ENCODE measurements around the gene AAK1. TPM values are rescaled to one million over a fixed set of nuclear protein-coding genes. Genes with fewer than 3 reads are reported as not detected.
A peak's percentile ranks its signal among the peaks of the same experiment; 100 is the strongest.
"Not testable (repeated sequence)": the region's sequence is repeated elsewhere in the genome, so short reads cannot be mapped to it uniquely, and the experiment has no call there.

Gene AAK1
- total and polyA plus RNA-seq, 3 experiments from 2014 or later = 71.7 to 114 (median 74.0) TPM

- CTCF ChIA-PET; POLR2A ChIA-PET; H3K9me3 ChIP-seq (ENCODE audit: low read length); DNase-seq; H3K27ac Mint-ChIP-seq; H3K36me3 Mint-ChIP-seq; H3K27me3 ChIP-seq (ENCODE audit: insufficient read depth, low read length, poor library complexity, severe bottlenecking); H3K27me3 Mint-ChIP-seq; H3K9me3 Mint-ChIP-seq; H3K27ac ChIP-seq (ENCODE audit: low read depth, low read length); H3K4me1 ChIP-seq (ENCODE audit: insufficient read depth, low read length); H3K36me3 ChIP-seq (ENCODE audit: insufficient read depth, low read length); H3K4me3 ChIP-seq (ENCODE audit: low read length); H3K4me1 Mint-ChIP-seq; H3K4me3 Mint-ChIP-seq: not testable (repeated sequence)
These were observed 199.9 kb downstream of the AAK1 start for GRCh38 chr2:69443673-69444072.

GRCh38 chr2:69439499-69439898 lies 204.0 kb downstream of the AAK1 start:
- peaks cover 29 to 43% (median 38%) of the 10 kb centered on the region in 3 donors for H3K4me1 Mint-ChIP-seq
- H3K4me3 ChIP-seq (ENCODE audit: low read length); POLR2A ChIA-PET; H3K9me3 ChIP-seq (ENCODE audit: low read length); H3K9me3 Mint-ChIP-seq; H3K27me3 ChIP-seq (ENCODE audit: insufficient read depth, low read length, poor library complexity, severe bottlenecking); H3K27me3 Mint-ChIP-seq; H3K36me3 ChIP-seq (ENCODE audit: insufficient read depth, low read length); H3K27ac ChIP-seq (ENCODE audit: low read depth, low read length): not testable (repeated sequence)
- H3K4me1 ChIP-seq (ENCODE audit: insufficient read depth, low read length) = peaks cover 23% of the 10 kb centered on the region
- H3K4me3 Mint-ChIP-seq = peak overlapping the region in 6 of 7 donors; percentile 30 to 83 (median 44)
- CTCF ChIA-PET = interaction anchor here (1.3 kb wide), 1 partner anchor 54 kb away, joined by 3 read pairs; no protein-coding TSS in a partner anchor
- peak overlapping the region; percentile 78 to 100 (median 98) for H3K27ac Mint-ChIP-seq
- peak in 2 of 5 donors; percentile 13 to 26 for DNase-seq
- H3K36me3 Mint-ChIP-seq = peaks cover 0 to 16% (median 7%) of the 10 kb centered on the region in 3 donors

GRCh38 chr2:69438580-69438979 lies 205.0 kb downstream of the AAK1 start:
- Mint-ChIP-seq H3K4me1 (peaks cover 33 to 49% (median 43%) of the 10 kb centered on the region in 3 donors), H3K36me3 (peaks cover 0 to 16% (median 7%) of the 10 kb centered on the region in 3 donors), H3K27me3 (no peaks in the 10 kb centered on the region), H3K9me3 (peaks cover 0 to 2% (median 0%) of the 10 kb centered on the region in 5 donors), H3K27ac (peak overlapping the region; percentile 96 to 100 (median 98)), H3K4me3 (peak overlapping the region in 5 of 7 donors; percentile 29 to 99 (median 95))
- DNase-seq = no peak
- H3K27ac ChIP-seq (ENCODE audit: low read depth, low read length) = no peak overlapping the region
- H3K4me1 ChIP-seq (ENCODE audit: insufficient read depth, low read length) = peaks cover 23% of the 10 kb centered on the region
- no peaks in the 10 kb centered on the region for H3K36me3 ChIP-seq (ENCODE audit: insufficient read depth, low read length)
- H3K9me3 ChIP-seq (ENCODE audit: low read length) = no peaks in the 10 kb centered on the region
- ChIA-PET POLR2A (no interaction called here), CTCF (no interaction called here)
- no peak overlapping the region for H3K4me3 ChIP-seq (ENCODE audit: low read length)
- no peaks in the 10 kb centered on the region for H3K27me3 ChIP-seq (ENCODE audit: insufficient read depth, low read length, poor library complexity, severe bottlenecking)

GRCh38 chr2:69437751-69438154 lies 205.8 kb downstream of the AAK1 start:
- DNase-seq = no peak
- peak overlapping the region; percentile 96 to 100 (median 98) for H3K27ac Mint-ChIP-seq

GRCh38 chr2:69436938-69437750 lies 206.4 kb downstream of the AAK1 start, which contains the start of gene NFU1:
NFU1 (minus strand) TSS chr2:69437435; CDS start chr2:69437422, 13 bp downstream.
- peaks cover 0 to 13% (median 7%) of the 10 kb centered on the region in 3 donors for H3K36me3 Mint-ChIP-seq
- H3K9me3 ChIP-seq (ENCODE audit: low read length) = no peaks in the 10 kb centered on the region
- no peaks in the 10 kb centered on the region for H3K27me3 ChIP-seq (ENCODE audit: insufficient read depth, low read length, poor library complexity, severe bottlenecking)
- peak within 1 kb of the TSS; percentile 91 for H3K27ac ChIP-seq (ENCODE audit: low read depth, low read length)
- peaks cover 33 to 55% (median 43%) of the 10 kb centered on the region in 3 donors for H3K4me1 Mint-ChIP-seq
- H3K27ac Mint-ChIP-seq = peak within 1 kb of the TSS; percentile 96 to 100 (median 98)
- H3K4me1 ChIP-seq (ENCODE audit: insufficient read depth, low read length) = peaks cover 23% of the 10 kb centered on the region
- H3K9me3 Mint-ChIP-seq = peaks cover 0 to 2% (median 0%) of the 10 kb centered on the region in 5 donors
- no peaks in the 10 kb centered on the region for H3K27me3 Mint-ChIP-seq
- no peaks in the 10 kb centered on the region for H3K36me3 ChIP-seq (ENCODE audit: insufficient read depth, low read length)
- POLR2A ChIA-PET = interaction anchor here (0.5 to 1.9 kb wide), 7 partner anchors 32 to 477 kb away, joined by 3 to 14 read pairs (median 5); partner anchors contain the start of genes AAK1 and GFPT1
- H3K4me3 Mint-ChIP-seq = peak within 1 kb of the TSS; percentile 92 to 99 (median 99)
- DNase-seq = peak; percentile 77 to 94 (median 91)
- CTCF ChIA-PET = interaction anchor here (0.6 to 1.9 kb wide), 20 partner anchors 9 to 865 kb away, joined by 3 to 11 read pairs (median 3); partner anchors contain the start of genes FAM136A and GFPT1
- H3K4me3 ChIP-seq (ENCODE audit: low read length) = peak within 1 kb of the TSS; percentile 73

More at GRCh38 chr2:69437751-69438154, 205.8 kb downstream of the AAK1 start:
- H3K4me1 Mint-ChIP-seq = peaks cover 33 to 51% (median 43%) of the 10 kb centered on the region in 3 donors
- peaks cover 0 to 2% (median 0%) of the 10 kb centered on the region in 5 donors for H3K9me3 Mint-ChIP-seq
- Histone ChIP-seq H3K36me3 (ENCODE audit: insufficient read depth, low read length) (no peaks in the 10 kb centered on the region), H3K4me3 (ENCODE audit: low read length) (peak overlapping the region; percentile 73), H3K4me1 (ENCODE audit: insufficient read depth, low read length) (peaks cover 23% of the 10 kb centered on the region), H3K9me3 (ENCODE audit: low read length) (no peaks in the 10 kb centered on the region), H3K27me3 (ENCODE audit: insufficient read depth, low read length, poor library complexity, severe bottlenecking) (no peaks in the 10 kb centered on the region), H3K27ac (ENCODE audit: low read depth, low read length) (peak overlapping the region; percentile 91)
- H3K27me3 Mint-ChIP-seq = no peaks in the 10 kb centered on the region
- H3K36me3 Mint-ChIP-seq = peaks cover 0 to 13% (median 7%) of the 10 kb centered on the region in 3 donors
- H3K4me3 Mint-ChIP-seq = peak overlapping the region; percentile 92 to 99 (median 99)
- POLR2A ChIA-PET = interaction anchor here (0.5 to 1.9 kb wide), 5 partner anchors 33 to 206 kb away, joined by 4 to 14 read pairs (median 6); partner anchors contain the start of genes AAK1 and GFPT1
- CTCF ChIA-PET = interaction anchor here (0.6 to 1.9 kb wide), 18 partner anchors 9 to 864 kb away, joined by 3 to 11 read pairs (median 4); partner anchors contain the start of genes FAM136A and GFPT1

- no peaks in the 10 kb centered on the region for H3K36me3 ChIP-seq (ENCODE audit: insufficient read depth, low read length)
- DNase-seq = no peak
- Mint-ChIP-seq H3K4me3 (peak overlapping the region; percentile 92 to 99 (median 99)), H3K27ac (peak overlapping the region; percentile 96 to 100 (median 98)), H3K36me3 (peaks cover 0 to 18% (median 7%) of the 10 kb centered on the region in 3 donors), H3K27me3 (no peaks in the 10 kb centered on the region), H3K9me3 (peaks cover 0 to 2% (median 0%) of the 10 kb centered on the region in 5 donors), H3K4me1 (peaks cover 37 to 59% (median 47%) of the 10 kb centered on the region in 3 donors)
- H3K4me3 ChIP-seq (ENCODE audit: low read length) = peak overlapping the region; percentile 73
- ChIA-PET POLR2A (interaction anchor here (0.8 to 1.9 kb wide), 4 partner anchors 47 to 478 kb away, joined by 3 to 14 read pairs (median 6); partner anchors contain the start of genes AAK1 and GFPT1), CTCF (interaction anchor here (1.0 to 1.9 kb wide), 11 partner anchors 8 to 866 kb away, joined by 3 to 11 read pairs (median 4); partner anchors contain the start of gene FAM136A)
- H3K4me1 ChIP-seq (ENCODE audit: insufficient read depth, low read length) = peaks cover 23% of the 10 kb centered on the region
- H3K27ac ChIP-seq (ENCODE audit: low read depth, low read length) = peak overlapping the region; percentile 91
- H3K9me3 ChIP-seq (ENCODE audit: low read length) = no peaks in the 10 kb centered on the region
- H3K27me3 ChIP-seq (ENCODE audit: insufficient read depth, low read length, poor library complexity, severe bottlenecking) = no peaks in the 10 kb centered on the region
These were observed 207.0 kb downstream of the AAK1 start for GRCh38 chr2:69436596-69436937.

GRCh38 chr2:69434753-69435152 lies 208.8 kb downstream of the AAK1 start:
- no peak overlapping the region for H3K4me3 ChIP-seq (ENCODE audit: low read length)
- Mint-ChIP-seq H3K36me3 (peaks cover 0 to 34% (median 7%) of the 10 kb centered on the region in 3 donors), H3K9me3 (peaks cover 0 to 2% (median 0%) of the 10 kb centered on the region in 5 donors), H3K4me3 (peak overlapping the region in 4 of 7 donors; percentile 39 to 99 (median 57)), H3K27me3 (no peaks in the 10 kb centered on the region), H3K27ac (peak overlapping the region in 6 of 8 donors; percentile 1 to 87 (median 60)), H3K4me1 (peaks cover 37 to 64% (median 50%) of the 10 kb centered on the region in 3 donors)
- H3K27me3 ChIP-seq (ENCODE audit: insufficient read depth, low read length, poor library complexity, severe bottlenecking) = no peaks in the 10 kb centered on the region
- H3K36me3 ChIP-seq (ENCODE audit: insufficient read depth, low read length) = peaks cover 4% of the 10 kb centered on the region
- H3K4me1 ChIP-seq (ENCODE audit: insufficient read depth, low read length) = peaks cover 23% of the 10 kb centered on the region
- POLR2A ChIA-PET = no interaction called here
- no peak overlapping the region for H3K27ac ChIP-seq (ENCODE audit: low read depth, low read length)
- CTCF ChIA-PET = interaction anchor here (0.9 kb wide), 1 partner anchor 49 kb away, joined by 3 read pairs; no protein-coding TSS in a partner anchor
- no peak for DNase-seq
- H3K9me3 ChIP-seq (ENCODE audit: low read length) = no peaks in the 10 kb centered on the region
